WI38 (cell line): ENCODE data around the gene KANSL1L.

ENCODE experiments used
- H3K4me3 ChIP-seq: 2 replicates; pipeline ENCODE4 v1.5.1; 2011; ENCODE audit warnings: low read depth, mild to moderate bottlenecking, control low read depth, low read length
- TF ChIP-seq, protein P1 (sequence below): IDR thresholded peaks from 2 replicates; pipeline ENCODE4 v1.5.1; 2012; ENCODE audit warnings: low read depth, mild to moderate bottlenecking, control low read depth, low read length

KANSL1L gene

DNA sequence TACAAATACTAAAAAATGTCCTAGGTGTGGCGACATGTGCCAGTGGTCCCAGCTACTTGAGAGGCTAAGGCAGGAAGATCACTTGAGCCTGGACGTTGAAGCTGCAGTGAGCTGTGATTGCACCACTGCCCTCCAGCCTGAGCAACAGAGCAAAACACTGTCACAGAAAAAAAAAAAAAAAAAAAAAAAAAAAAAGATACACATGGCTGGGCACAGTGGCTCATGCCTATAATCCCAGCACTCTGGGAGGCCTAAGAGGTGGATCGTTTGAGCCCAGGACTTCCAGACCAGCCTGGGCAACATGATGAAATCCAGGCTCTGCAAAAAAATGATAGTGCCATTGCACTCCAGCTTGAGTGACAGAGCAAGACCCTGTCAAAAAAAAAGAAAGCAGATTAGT lies 13.7 kb downstream of the KANSL1L start:
- H3K4me3 ChIP-seq, result no peak overlapping the region
- TF ChIP-seq, protein P1, sequence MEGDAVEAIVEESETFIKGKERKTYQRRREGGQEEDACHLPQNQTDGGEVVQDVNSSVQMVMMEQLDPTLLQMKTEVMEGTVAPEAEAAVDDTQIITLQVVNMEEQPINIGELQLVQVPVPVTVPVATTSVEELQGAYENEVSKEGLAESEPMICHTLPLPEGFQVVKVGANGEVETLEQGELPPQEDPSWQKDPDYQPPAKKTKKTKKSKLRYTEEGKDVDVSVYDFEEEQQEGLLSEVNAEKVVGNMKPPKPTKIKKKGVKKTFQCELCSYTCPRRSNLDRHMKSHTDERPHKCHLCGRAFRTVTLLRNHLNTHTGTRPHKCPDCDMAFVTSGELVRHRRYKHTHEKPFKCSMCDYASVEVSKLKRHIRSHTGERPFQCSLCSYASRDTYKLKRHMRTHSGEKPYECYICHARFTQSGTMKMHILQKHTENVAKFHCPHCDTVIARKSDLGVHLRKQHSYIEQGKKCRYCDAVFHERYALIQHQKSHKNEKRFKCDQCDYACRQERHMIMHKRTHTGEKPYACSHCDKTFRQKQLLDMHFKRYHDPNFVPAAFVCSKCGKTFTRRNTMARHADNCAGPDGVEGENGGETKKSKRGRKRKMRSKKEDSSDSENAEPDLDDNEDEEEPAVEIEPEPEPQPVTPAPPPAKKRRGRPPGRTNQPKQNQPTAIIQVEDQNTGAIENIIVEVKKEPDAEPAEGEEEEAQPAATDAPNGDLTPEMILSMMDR, result no peak

DNA sequence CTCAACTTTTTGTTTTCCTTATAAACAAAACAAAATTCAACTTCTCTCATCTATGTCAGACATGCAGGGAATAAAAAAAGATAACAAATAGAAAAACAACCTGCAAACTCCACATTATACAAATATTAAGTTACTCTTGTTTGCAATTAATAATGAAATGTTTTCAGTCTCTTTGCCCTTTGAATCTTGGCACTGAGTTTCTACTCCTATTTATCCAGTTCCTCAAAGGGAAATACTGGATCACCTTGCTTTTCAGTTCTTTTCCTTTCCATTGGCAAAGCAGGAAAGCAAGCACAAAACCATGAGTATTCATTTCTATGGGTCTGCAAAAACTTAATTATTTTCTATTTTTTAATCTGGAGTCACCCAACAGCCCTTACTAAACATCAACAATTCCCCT lies 23.6 kb downstream of the KANSL1L start:
- no peak overlapping the region for H3K4me3 ChIP-seq
- TF ChIP-seq, protein P1, result no peak

DNA sequence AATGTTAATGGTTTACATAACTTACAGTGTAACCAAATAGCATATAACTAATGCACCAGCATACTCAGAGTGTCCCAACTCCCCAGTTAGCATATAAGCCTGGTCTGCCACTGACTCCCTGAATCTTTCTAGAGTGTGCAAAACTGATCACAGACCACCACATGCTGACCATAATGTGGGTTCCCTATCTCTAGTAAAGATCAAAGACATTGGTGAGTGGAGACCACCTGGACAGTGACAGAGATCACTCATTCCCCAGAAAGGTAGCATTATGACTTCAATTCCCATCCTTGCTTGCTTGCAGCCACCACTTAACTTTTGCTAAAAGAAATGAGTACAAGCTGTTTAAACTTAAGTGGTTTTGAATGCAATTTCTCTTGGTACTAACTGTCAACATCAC lies 39.0 kb downstream of the KANSL1L start:
- TF ChIP-seq, protein P1, result no peak
- no peak overlapping the region for H3K4me3 ChIP-seq

DNA sequence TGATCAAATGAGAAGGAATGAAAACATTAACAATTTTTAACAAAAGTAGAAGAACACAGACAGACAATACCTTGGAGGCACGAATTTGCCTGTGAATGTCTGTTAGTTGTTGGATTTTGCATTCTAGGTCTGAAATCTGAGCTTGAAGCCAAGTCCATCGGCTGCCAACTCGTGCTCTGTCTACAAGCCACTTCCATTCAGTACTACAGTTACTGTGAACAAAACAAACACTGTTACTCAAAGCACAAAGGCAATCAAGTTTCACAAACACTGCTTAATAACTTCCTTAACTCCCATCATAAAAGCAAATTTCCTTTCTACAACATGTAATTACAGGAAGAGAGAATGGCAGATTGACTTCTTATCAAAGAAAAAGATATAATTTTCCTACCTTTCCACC lies 42.2 kb downstream of the KANSL1L start:
- TF ChIP-seq, protein P1, result no peak
- no peak overlapping the region for H3K4me3 ChIP-seq

DNA sequence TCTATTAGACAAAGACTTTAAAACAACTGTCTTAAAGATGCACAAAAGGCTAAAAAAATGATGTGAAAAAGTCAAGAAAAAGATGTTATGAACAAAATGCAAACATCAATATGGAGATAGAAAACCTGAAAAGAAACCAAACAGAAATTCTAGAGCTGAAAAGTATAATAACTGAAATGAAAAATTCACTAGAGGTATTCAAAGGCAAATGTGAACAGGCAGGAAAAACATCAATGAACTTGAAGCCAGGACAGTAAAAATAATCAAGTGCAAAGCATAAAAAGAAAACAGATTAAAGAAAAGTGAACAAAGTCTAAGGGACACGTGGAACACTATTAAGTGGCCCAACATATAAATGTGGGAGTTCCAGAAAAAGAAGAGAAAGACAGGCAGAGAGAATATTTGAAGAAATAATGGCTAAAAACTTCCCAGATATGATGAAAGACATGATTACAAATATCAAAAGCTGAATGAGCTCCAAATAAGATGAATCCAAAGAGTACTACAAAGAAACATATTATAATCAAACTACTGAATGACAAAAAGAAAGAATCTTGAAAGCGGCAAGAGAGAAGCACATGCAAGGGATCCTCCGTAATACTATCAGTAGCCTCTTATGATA lies 57.5 kb downstream of the KANSL1L start:
- H3K4me3 ChIP-seq, result no peak overlapping the region
- TF ChIP-seq, protein P1, result no peak

DNA sequence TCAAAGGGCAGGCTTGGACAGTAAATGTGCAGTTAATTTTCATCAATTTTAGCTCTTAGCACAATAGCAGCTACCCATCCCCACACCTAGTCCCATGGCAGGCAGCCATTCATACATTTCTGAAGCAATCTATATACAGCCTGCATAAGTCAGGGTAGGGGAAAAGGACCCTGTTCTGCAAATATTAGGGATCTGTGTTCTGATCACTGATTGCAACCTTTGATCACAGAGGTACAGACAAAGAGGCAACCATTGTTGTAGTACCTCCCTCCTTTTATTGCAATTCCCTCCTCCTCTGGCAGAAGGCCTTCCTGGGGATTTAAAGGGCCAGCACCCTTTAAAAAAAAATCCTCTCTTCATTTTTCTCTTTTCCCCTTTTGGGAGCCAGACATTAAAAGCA lies 58.3 kb downstream of the KANSL1L start:
- TF ChIP-seq, protein P1, result no peak
- no peak overlapping the region for H3K4me3 ChIP-seq

DNA sequence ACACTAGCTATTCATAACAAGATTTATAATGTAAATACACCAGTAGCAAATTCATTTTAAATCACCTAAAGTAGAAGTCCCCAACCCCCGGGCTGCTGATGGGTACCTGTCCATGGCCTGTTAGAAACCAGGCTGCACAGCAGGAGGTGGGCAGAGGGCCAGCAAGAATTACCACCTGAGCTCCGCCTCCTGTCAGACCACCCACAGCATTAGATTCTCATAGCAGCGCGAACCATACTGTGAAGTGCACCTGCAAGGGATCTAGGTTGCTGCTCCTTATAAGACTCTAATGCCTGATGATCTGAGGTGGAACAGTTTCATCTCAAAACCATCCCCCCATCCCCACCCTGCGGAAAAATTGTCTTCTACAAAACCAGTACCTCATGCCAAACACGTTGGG lies 71.3 kb downstream of the KANSL1L start:
- TF ChIP-seq, protein P1, result no peak
- H3K4me3 ChIP-seq, result no peak overlapping the region
